Neutrophil (primary cell): ENCODE results near the gene DUSP1.

Experiments
- H3K27ac ChIP-seq: fragments of 200-600 bp; sonication (generic); 2 replicates; pipeline ENCODE4 v1.5.1; 2016; ENCODE audit warnings: mild to moderate bottlenecking, moderate library complexity
- H3K27me3 ChIP-seq: fragments of 200-600 bp; sonication (generic); 2 replicates; pipeline ENCODE4 v1.6.0; 2016; ENCODE audit warnings: mild to moderate bottlenecking
- H3K36me3 ChIP-seq: fragments of 200-600 bp; sonication (generic); 2 replicates; pipeline ENCODE4 v1.5.1; 2017
- H3K4me1 ChIP-seq, 2 experiments: fragments of 200-600 bp in 1 of 2; sonication (generic) in 1 of 2; 1 replicate in 1 of 2; 2 replicates in 1 of 2; pipeline versions ENCODE4 v1.5.1 to v1.6.1; 2013 to 2016; ENCODE audit warnings: low read depth in 1 of 2, low read length in 1 of 2, mild to moderate bottlenecking in 1 of 2, moderate library complexity in 1 of 2; ENCODE audit not compliant: control insufficient read depth in 1 of 2, insufficient read depth in 1 of 2
- H3K4me3 ChIP-seq, 2 experiments: fragments of 200-600 bp in 1 of 2; sonication (generic) in 1 of 2; 1 replicate in 1 of 2; 2 replicates in 1 of 2; pipeline ENCODE4 v1.5.1; 2013 to 2016; ENCODE audit warnings: low read depth in 1 of 2, low read length in 1 of 2, mild to moderate bottlenecking in 1 of 2, moderate library complexity in 1 of 2
- H3K9me3 ChIP-seq: fragments of 200-600 bp; sonication (generic); 2 replicates; pipeline ENCODE4 v1.5.1; 2016
- TF ChIP-seq, protein P1 (sequence below): fragments of 200-600 bp; sonication (generic); IDR thresholded peaks from 2 replicates; pipeline ENCODE4 v1.5.1; 2016; ENCODE audit warnings: antibody characterized with exemption

DUSP1 gene

DNA sequence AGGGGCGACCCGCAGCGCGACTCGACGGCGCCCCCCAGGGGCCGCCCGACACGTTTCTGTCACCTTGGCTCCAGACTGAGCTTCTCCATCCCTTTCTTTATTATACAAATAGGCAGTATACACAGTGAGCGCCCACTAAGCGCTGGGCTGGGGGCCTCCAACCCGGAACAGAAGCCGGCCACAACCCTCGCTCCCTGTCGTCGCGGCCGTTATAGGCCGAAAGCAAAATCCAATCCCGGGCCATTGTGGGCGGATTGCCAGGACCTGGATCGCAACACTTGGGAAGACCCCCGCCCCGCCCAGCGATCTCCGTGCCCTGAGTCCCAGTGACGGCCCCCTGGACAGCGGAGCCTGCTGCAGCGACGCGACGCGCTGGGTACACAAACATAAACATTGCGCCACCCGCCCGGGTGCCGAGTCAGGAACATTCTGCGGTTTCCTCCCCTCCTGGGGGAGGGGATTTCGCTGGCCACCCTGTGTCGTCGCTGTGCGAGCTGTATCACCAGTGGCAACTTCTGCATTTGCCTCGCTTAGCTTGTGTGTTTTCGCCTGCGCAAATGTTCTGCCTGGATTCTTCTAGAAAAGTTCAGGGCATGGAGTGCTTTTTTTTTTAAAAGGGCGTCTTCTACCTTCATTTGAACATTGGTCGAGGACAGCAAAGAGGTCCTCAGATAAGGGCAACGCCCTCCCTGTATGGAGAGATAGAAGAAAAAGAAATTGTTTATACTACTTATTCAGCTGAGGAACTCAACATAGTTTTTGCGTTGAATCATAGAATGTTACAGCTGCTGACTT, 1.3 kb upstream of the DUSP1 start:
- Histone ChIP-seq H3K27me3 (peaks cover 6% of the 10 kb centered on the region), H3K4me1 (peaks cover 66 to 71% of the 10 kb centered on the region in 2 experiments), H3K4me3 (peak overlapping the region; percentile 97 to 99), H3K36me3 (peaks cover 34% of the 10 kb centered on the region), H3K27ac (peak overlapping the region; percentile 100), H3K9me3 (peaks cover 24% of the 10 kb centered on the region)
- TF ChIP-seq, protein P1, sequence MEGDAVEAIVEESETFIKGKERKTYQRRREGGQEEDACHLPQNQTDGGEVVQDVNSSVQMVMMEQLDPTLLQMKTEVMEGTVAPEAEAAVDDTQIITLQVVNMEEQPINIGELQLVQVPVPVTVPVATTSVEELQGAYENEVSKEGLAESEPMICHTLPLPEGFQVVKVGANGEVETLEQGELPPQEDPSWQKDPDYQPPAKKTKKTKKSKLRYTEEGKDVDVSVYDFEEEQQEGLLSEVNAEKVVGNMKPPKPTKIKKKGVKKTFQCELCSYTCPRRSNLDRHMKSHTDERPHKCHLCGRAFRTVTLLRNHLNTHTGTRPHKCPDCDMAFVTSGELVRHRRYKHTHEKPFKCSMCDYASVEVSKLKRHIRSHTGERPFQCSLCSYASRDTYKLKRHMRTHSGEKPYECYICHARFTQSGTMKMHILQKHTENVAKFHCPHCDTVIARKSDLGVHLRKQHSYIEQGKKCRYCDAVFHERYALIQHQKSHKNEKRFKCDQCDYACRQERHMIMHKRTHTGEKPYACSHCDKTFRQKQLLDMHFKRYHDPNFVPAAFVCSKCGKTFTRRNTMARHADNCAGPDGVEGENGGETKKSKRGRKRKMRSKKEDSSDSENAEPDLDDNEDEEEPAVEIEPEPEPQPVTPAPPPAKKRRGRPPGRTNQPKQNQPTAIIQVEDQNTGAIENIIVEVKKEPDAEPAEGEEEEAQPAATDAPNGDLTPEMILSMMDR: peak; percentile 88

GRCh38 chr5:172771439-172772111, 580 bp upstream of the DUSP1 start:
- peaks cover 66 to 71% of the 10 kb centered on the region in 2 experiments for H3K4me1 ChIP-seq
- peaks cover 24% of the 10 kb centered on the region for H3K9me3 ChIP-seq
- TF ChIP-seq, protein P1: no peak
- peaks cover 42% of the 10 kb centered on the region for H3K36me3 ChIP-seq
- H3K4me3 ChIP-seq: peak overlapping the region; percentile 97 to 99
- H3K27me3 ChIP-seq: peaks cover 6% of the 10 kb centered on the region
- peak overlapping the region; percentile 100 for H3K27ac ChIP-seq

GRCh38 chr5:172770374-172770674, 671 bp downstream of the DUSP1 start:
- TF ChIP-seq, protein P1: no peak
- peak overlapping the region; percentile 97 to 99 for H3K4me3 ChIP-seq
- H3K27me3 ChIP-seq: peaks cover 6% of the 10 kb centered on the region
- H3K36me3 ChIP-seq: peaks cover 51% of the 10 kb centered on the region
- peaks cover 24% of the 10 kb centered on the region for H3K9me3 ChIP-seq
- peaks cover 66 to 71% of the 10 kb centered on the region in 2 experiments for H3K4me1 ChIP-seq
- H3K27ac ChIP-seq: peak overlapping the region; percentile 100

DNA sequence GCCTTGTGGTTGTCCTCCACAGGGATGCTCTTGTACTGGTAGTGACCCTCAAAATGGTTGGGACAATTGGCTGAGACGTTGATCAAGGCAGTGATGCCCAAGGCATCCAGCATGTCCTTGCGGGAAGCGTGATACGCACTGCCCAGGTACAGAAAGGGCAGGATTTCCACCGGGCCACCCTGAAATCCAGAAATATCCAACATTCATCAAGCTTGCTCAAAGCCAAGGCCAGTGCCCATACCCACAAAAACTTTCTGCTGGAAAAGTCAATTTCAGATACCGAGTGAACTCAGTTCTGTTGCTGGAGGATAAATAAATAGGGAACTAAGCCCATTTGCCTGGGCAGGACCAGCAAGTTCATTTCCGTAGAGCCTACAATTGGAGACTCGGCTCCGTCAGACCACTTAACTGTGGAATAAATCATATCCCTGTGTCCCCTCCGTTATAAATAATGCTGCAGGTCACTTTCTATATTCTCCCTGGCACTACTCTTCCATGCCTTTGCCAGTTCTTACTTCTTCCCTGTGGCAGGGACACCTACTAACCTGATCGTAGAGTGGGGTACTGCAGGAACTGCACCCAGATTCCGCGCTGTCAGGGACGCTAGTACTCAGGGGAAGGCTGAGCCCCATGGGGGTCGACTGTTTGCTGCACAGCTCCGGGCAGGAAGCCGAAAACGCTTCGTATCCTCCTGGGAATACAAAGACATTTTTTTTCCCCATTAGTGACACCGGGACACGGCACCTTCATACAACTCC, 1.2 kb downstream of the DUSP1 start:
- peaks cover 24% of the 10 kb centered on the region for H3K9me3 ChIP-seq
- peaks cover 6% of the 10 kb centered on the region for H3K27me3 ChIP-seq
- peak overlapping the region; percentile 97 to 99 for H3K4me3 ChIP-seq
- H3K27ac ChIP-seq: peak overlapping the region; percentile 100
- TF ChIP-seq, protein P1: no peak
- H3K4me1 ChIP-seq: peaks cover 65 to 69% of the 10 kb centered on the region in 2 experiments
- peaks cover 51% of the 10 kb centered on the region for H3K36me3 ChIP-seq

GRCh38 chr5:172769342-172769615, 1.7 kb downstream of the DUSP1 start:
- Histone ChIP-seq H3K27ac (peak overlapping the region; percentile 100), H3K9me3 (peaks cover 24% of the 10 kb centered on the region), H3K27me3 (peaks cover 6% of the 10 kb centered on the region), H3K4me3 (peak overlapping the region; percentile 97 to 99), H3K4me1 (peaks cover 65 to 69% of the 10 kb centered on the region in 2 experiments), H3K36me3 (peaks cover 51% of the 10 kb centered on the region)
- TF ChIP-seq, protein P1: no peak
